ENCODE measurements around the gene USH2A.

USH2A gene

GRCh38 chr1:215987092-215987875 is 436.0 kb downstream of the USH2A start:
- no peak for ATAC-seq (ENCODE audit: insufficient read depth, low read depth)
- Histone ChIP-seq H3K9me3 (ENCODE audit: insufficient read depth, low read length, severe bottlenecking) (no peaks in the 10 kb centered on the region), H3K27me3 (ENCODE audit: insufficient read depth, low read length, poor library complexity) (no peaks in the 10 kb centered on the region), H3K4me3 (ENCODE audit: low read depth in 1 of 2, low read length in 2 of 2) (no peak overlapping the region), H3K4me2 (ENCODE audit: insufficient read depth, low read length) (no peak overlapping the region), H3K36me3 (ENCODE audit: insufficient read depth, low read length) (no peaks in the 10 kb centered on the region), H3K9ac (ENCODE audit: low read depth, low read length) (no peak overlapping the region), H3K27ac (ENCODE audit: low read length) (no peak overlapping the region), H2AFZ (ENCODE audit: low read depth, low read length) (no peak overlapping the region), H3K4me1 (ENCODE audit: insufficient read depth, low read length) (no peaks in the 10 kb centered on the region), H3K79me2 (ENCODE audit: insufficient read depth, low read length) (no peaks in the 10 kb centered on the region), H4K20me1 (ENCODE audit: insufficient read depth, low read length) (no peaks in the 10 kb centered on the region)
- no peak for TF ChIP-seq CTCF (IDR thresholded peaks at IDR 0.05; ENCODE audit: borderline replicate concordance, extremely low read depth, low read length, poor library complexity, severe bottlenecking)
- TF ChIP-seq EZH2 (IDR thresholded peaks at IDR 0.05; ENCODE audit: borderline replicate concordance, low read depth, low read length, severe bottlenecking) = no peak
- no peak for DNase-seq

- H3K36me3 ChIP-seq (ENCODE audit: insufficient read depth, low read length) = no peaks in the 10 kb centered on the region
- H3K9ac ChIP-seq (ENCODE audit: low read depth, low read length) = no peak overlapping the region
- no peak overlapping the region for H3K4me2 ChIP-seq (ENCODE audit: insufficient read depth, low read length)
- H3K79me2 ChIP-seq (ENCODE audit: insufficient read depth, low read length) = no peaks in the 10 kb centered on the region
- no peak for ATAC-seq (ENCODE audit: insufficient read depth, low read depth)
- H3K4me1 ChIP-seq (ENCODE audit: insufficient read depth, low read length) = no peaks in the 10 kb centered on the region
- no peaks in the 10 kb centered on the region for H3K27me3 ChIP-seq (ENCODE audit: insufficient read depth, low read length, poor library complexity)
- no peaks in the 10 kb centered on the region for H3K9me3 ChIP-seq (ENCODE audit: insufficient read depth, low read length, severe bottlenecking)
- no peak overlapping the region for H3K4me3 ChIP-seq (ENCODE audit: low read depth in 1 of 2, low read length in 2 of 2)
- no peak overlapping the region for H2AFZ ChIP-seq (ENCODE audit: low read depth, low read length)
- H3K27ac ChIP-seq (ENCODE audit: low read length) = no peak overlapping the region
- no peak for TF ChIP-seq CTCF (IDR thresholded peaks at IDR 0.05; ENCODE audit: borderline replicate concordance, extremely low read depth, low read length, poor library complexity, severe bottlenecking)
- no peak for DNase-seq
- H4K20me1 ChIP-seq (ENCODE audit: insufficient read depth, low read length) = no peaks in the 10 kb centered on the region
Measured at GRCh38 chr1:215986401-215986800, 436.8 kb downstream of the USH2A start.

GRCh38 chr1:215983680-215984079 is 439.6 kb downstream of the USH2A start:
- Histone ChIP-seq H3K9me3 (ENCODE audit: insufficient read depth, low read length, severe bottlenecking) (no peaks in the 10 kb centered on the region), H2AFZ (ENCODE audit: low read depth, low read length) (no peak overlapping the region), H3K4me1 (ENCODE audit: insufficient read depth, low read length) (no peaks in the 10 kb centered on the region), H3K79me2 (ENCODE audit: insufficient read depth, low read length) (no peaks in the 10 kb centered on the region), H4K20me1 (ENCODE audit: insufficient read depth, low read length) (no peaks in the 10 kb centered on the region), H3K4me3 (ENCODE audit: low read depth in 1 of 2, low read length in 2 of 2) (no peak overlapping the region), H3K4me2 (ENCODE audit: insufficient read depth, low read length) (no peak overlapping the region), H3K36me3 (ENCODE audit: insufficient read depth, low read length) (no peaks in the 10 kb centered on the region), H3K27ac (ENCODE audit: low read length) (no peak overlapping the region), H3K27me3 (ENCODE audit: insufficient read depth, low read length, poor library complexity) (no peaks in the 10 kb centered on the region), H3K9ac (ENCODE audit: low read depth, low read length) (no peak overlapping the region)
- TF ChIP-seq EZH2 (IDR thresholded peaks at IDR 0.05; ENCODE audit: borderline replicate concordance, low read depth, low read length, severe bottlenecking) = no peak
- no peak for TF ChIP-seq CTCF (IDR thresholded peaks at IDR 0.05; ENCODE audit: borderline replicate concordance, extremely low read depth, low read length, poor library complexity, severe bottlenecking)
- no peak for ATAC-seq (ENCODE audit: insufficient read depth, low read depth)
- no peak for DNase-seq

All from DND-41 (cell line).